SH-SY5Y (cell line): ENCODE results near the gene G0S2.

Source experiments
- GATA2 ChIP-seq: IDR thresholded peaks from 2 replicates; pipeline ENCODE4 v1.6.1; 2011; ENCODE audit warnings: mild to moderate bottlenecking, low read depth, low read length
- GATA3 ChIP-seq: IDR thresholded peaks from 2 replicates; pipeline ENCODE4 v1.6.1; 2011; ENCODE audit warnings: low read depth, mild to moderate bottlenecking, low read length, moderate library complexity

DNA sequence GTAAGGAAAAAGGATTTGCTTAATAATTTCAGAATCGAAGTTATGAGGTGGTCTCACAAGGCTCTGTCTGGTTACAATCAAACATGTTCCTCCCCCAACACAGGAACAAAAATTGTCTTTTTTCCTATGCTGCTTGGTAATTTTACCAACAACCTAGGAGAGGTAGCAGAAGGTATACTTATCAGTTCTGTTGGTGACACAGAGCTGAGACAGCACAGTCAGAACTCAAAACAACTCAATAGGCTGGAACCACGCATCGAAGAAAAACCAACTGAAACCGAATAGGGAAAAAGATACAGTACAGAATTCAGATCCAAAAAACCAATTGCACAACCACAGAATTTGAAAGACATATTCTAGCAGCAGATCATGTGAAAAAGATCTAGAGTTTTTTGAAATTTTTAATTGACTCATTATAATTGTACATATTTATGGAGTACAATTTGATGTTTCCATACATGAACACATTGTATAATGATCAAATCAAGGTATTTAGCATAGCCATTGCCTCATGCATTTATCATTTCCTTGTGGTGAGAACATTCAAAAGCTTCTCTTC lies 3.8 kb downstream of the G0S2 start:
- no peak for TF ChIP-seq GATA2
- TF ChIP-seq GATA3: no peak
